Hepatocyte (in vitro differentiated cells): Measurements from ENCODE around the gene NFATC4. TPM values are rescaled to one million over a fixed set of nuclear protein-coding genes. Genes with fewer than 3 reads are reported as not detected.
A peak's percentile ranks its signal among the peaks of the same experiment; 100 is the strongest.
"Not testable (repeated sequence)": the region's sequence is repeated elsewhere in the genome, so short reads cannot be mapped to it uniquely, and the experiment has no call there.

ENCODE experiments used
- DNase-seq: peaks from one replicate; pipeline ENCODE4 v3.0.0-alpha.2; 2016; ENCODE audit warnings: low spot score
- H2AFZ ChIP-seq: fragments of 200-600 bp; sonication (generic); 2 replicates; pipeline ENCODE4 v1.6.0; 2016; ENCODE audit warnings: antibody characterized with exemption, mild to moderate bottlenecking
- H3K27ac ChIP-seq: fragments of 200-600 bp; sonication (generic); 2 replicates; pipeline ENCODE4 v1.5.1; 2016; ENCODE audit warnings: mild to moderate bottlenecking
- H3K27me3 ChIP-seq: fragments of 200-600 bp; sonication (generic); 2 replicates; pipeline ENCODE4 v1.6.1; 2016
- H3K36me3 ChIP-seq: fragments of 200-600 bp; sonication (generic); replicated peaks from 2 replicates; pipeline ENCODE4 v1.5.1; 2016; ENCODE audit warnings: low read depth; ENCODE audit not compliant: insufficient read depth
- H3K4me1 ChIP-seq: fragments of 200-600 bp; sonication (generic); 2 replicates; pipeline ENCODE4 v1.5.1; 2016; ENCODE audit warnings: mild to moderate bottlenecking, moderate library complexity; ENCODE audit not compliant: insufficient read depth
- H3K4me2 ChIP-seq: fragments of 200-600 bp; sonication (generic); 2 replicates; pipeline ENCODE4 v1.6.0; 2016
- H3K4me3 ChIP-seq: fragments of 200-600 bp; sonication (generic); 2 replicates; pipeline ENCODE4 v1.5.1; 2016; ENCODE audit warnings: mild to moderate bottlenecking
- H3K79me2 ChIP-seq: fragments of 200-600 bp; sonication (generic); 2 replicates; pipeline ENCODE4 v1.6.0; 2017; ENCODE audit warnings: mild to moderate bottlenecking
- H3K9me2 ChIP-seq: fragments of 200-600 bp; sonication (generic); replicated peaks from 2 replicates; pipeline ENCODE4 v1.6.0; 2017; ENCODE audit warnings: mild to moderate bottlenecking; ENCODE audit not compliant: insufficient read depth
- H3K9me3 ChIP-seq: fragments of 200-600 bp; sonication (generic); 2 replicates; pipeline ENCODE4 v1.5.1; 2016; ENCODE audit warnings: low read depth, mild to moderate bottlenecking
- H4K20me1 ChIP-seq: fragments of 200-600 bp; sonication (generic); 2 replicates; pipeline ENCODE4 v1.6.0; 2016; ENCODE audit warnings: mild to moderate bottlenecking; ENCODE audit not compliant: insufficient read depth, poor library complexity, severe bottlenecking
- CTCF ChIP-seq: fragments of 200-600 bp; sonication (generic); IDR thresholded peaks from 2 replicates; pipeline ENCODE4 v1.5.1; 2016; ENCODE audit warnings: antibody characterized with exemption, mild to moderate bottlenecking; ENCODE audit not compliant: poor library complexity
- EZH2 ChIP-seq: fragments of 200-600 bp; sonication (generic); IDR thresholded peaks from 2 replicates; pipeline ENCODE4 v1.6.1; 2016; ENCODE audit warnings: antibody characterized with exemption, mild to moderate bottlenecking, borderline replicate concordance
- EZH2phosphoT487 ChIP-seq: fragments of 200-600 bp; sonication (generic); IDR thresholded peaks from one replicate; pipeline ENCODE4 v1.6.1; 2018; ENCODE audit warnings: antibody characterized with exemption, mild to moderate bottlenecking, low read depth, moderate library complexity; ENCODE audit not compliant: unreplicated experiment, severe bottlenecking
- WGBS: methylation state at CpG from one replicate; pipeline ENCODE4 v1.1.6; 2016; ENCODE audit warnings: low lambda C conversion rate; ENCODE audit errors: missing lambda C conversion rate; 5-methylcytosine and 5-hydroxymethylcytosine counted together
- polyA plus RNA-seq: library from polyadenylated mRNA; unstranded; fragments of >200 nt; fragmentation: Nextera tagmentation; extraction: Ambion mirVana; gene quantifications from 2 replicates; pipeline ENCODE4 v1.2.1, GENCODE V29; 2016
- total RNA-seq: library from RNA; depleted of rRNA; stranded (reverse); fragments of >200 nt; gene quantifications from 2 replicates; pipeline ENCODE4 v1.2.3, GENCODE V29; 2014

Gene NFATC4
- total and polyA plus RNA-seq, 2 experiments from 2014 or later = 37.8 to 68.8 TPM

- no peaks in the 10 kb centered on the region for H3K9me3 ChIP-seq
- H3K9me2 ChIP-seq = no peaks in the 10 kb centered on the region
- H3K27me3 ChIP-seq = no peaks in the 10 kb centered on the region
- H3K4me3 ChIP-seq = no peak overlapping the region
- H2AFZ ChIP-seq = no peak overlapping the region
- peaks cover under 1% of the 10 kb centered on the region for H3K4me1 ChIP-seq
- no peaks in the 10 kb centered on the region for H3K36me3 ChIP-seq
- H4K20me1 ChIP-seq = no peaks in the 10 kb centered on the region
- no peak overlapping the region for H3K4me2 ChIP-seq
- DNase-seq = no peak
- no peaks in the 10 kb centered on the region for H3K79me2 ChIP-seq
- no peak overlapping the region for H3K27ac ChIP-seq
- 77% methylated on average over 2 of the region's 2 CpGs for WGBS
- TF ChIP-seq EZH2 (no peak), EZH2phosphoT487 (no peak), CTCF (no peak)
Measured at GRCh38 chr14:24327303-24327702, 40.7 kb upstream of the NFATC4 start.

DNA sequence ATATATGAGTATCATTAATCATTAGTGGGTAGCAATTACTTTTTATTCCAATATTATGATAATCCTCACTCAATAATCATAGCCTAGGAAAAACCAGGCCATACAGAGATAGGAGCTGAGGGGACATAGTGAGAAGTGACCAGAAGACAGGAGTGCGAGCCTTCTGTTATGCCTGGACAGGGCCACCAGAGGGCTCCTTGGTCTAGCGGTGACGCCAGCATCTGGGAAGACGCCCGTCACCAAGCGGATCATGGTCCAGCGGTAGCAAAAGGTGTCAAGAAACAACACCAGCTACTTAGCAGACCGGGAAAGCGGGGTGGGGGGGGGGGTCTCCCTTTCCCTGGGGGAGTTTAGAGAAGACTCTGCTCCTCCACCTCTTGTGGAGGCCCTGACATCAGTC lies 40.1 kb upstream of the NFATC4 start:
- not testable (repeated sequence) for H3K36me3 ChIP-seq, H3K4me2 ChIP-seq, H3K9me2 ChIP-seq, H3K4me3 ChIP-seq, H3K79me2 ChIP-seq, H3K9me3 ChIP-seq, H3K4me1 ChIP-seq, H3K27ac ChIP-seq, H2AFZ ChIP-seq, H4K20me1 ChIP-seq, H3K27me3 ChIP-seq, DNase-seq
- TF ChIP-seq CTCF = peak; percentile 63
- 8% methylated on average over 9 of the region's 9 CpGs for WGBS

DNA sequence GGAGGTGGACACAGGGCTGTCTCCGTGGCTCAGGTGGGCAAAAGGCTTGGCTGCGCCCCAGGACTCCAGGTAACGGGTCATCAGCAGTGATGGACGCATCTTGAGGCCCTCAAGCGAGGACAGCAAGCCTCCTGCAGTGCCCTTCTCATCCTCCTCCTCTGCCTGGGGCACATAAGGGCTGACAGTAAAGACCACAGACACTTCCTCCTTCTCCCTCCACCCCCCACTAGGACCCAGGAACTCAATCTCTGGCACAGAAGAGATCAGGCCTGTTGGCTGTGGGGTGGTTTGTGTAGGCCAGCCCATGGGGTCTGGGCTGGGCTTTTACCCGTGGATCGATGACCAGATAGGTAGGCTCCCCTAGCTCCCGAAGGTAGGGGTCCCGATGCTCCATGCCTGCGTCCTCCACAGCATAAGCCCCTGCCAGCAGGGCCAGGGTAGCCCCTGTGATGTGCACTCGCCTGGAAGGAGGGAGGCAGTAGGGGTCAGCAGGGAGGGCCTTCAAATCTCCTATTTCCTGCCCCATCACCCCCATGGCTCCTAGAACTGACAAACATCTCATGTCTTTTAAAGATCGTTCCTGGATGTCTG lies 38.8 kb upstream of the NFATC4 start:
- H3K79me2 ChIP-seq = no peaks in the 10 kb centered on the region
- H3K9me3 ChIP-seq = no peaks in the 10 kb centered on the region
- no peak overlapping the region for H3K4me3 ChIP-seq
- TF ChIP-seq EZH2phosphoT487 (no peak), EZH2 (no peak), CTCF (no peak)
- no peak overlapping the region for H3K27ac ChIP-seq
- 86% methylated on average over 12 of the region's 12 CpGs for WGBS
- H3K27me3 ChIP-seq = peaks cover 10% of the 10 kb centered on the region
- H3K4me1 ChIP-seq = peaks cover 18% of the 10 kb centered on the region
- no peaks in the 10 kb centered on the region for H3K9me2 ChIP-seq
- no peak for DNase-seq
- H3K4me2 ChIP-seq = no peak overlapping the region
- H2AFZ ChIP-seq = no peak overlapping the region
- no peaks in the 10 kb centered on the region for H3K36me3 ChIP-seq
- no peaks in the 10 kb centered on the region for H4K20me1 ChIP-seq

DNA sequence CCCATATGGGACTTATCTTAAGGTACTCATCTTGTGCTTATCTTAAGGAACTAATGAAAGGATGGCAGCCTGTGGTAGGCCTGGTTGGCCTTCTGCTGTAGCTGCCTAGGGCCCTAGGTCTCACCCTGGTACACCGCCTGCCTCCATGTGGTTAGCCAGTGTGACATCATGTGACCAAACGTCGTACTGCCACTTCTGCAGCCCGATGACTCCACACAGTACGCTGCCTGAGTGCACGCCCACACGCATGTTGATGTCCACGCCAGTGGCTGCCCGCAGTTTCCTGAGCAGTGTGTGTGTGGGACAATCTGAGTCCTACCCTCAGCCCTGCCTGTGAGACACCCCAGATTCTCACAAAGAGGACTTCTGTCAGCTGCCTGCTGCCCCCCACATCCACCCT lies 38.2 kb upstream of the NFATC4 start:
- Histone ChIP-seq H2AFZ (no peak overlapping the region), H3K27me3 (peaks cover 15% of the 10 kb centered on the region), H3K79me2 (no peaks in the 10 kb centered on the region), H3K4me1 (peaks cover 24% of the 10 kb centered on the region), H3K9me2 (no peaks in the 10 kb centered on the region), H3K36me3 (no peaks in the 10 kb centered on the region), H3K9me3 (no peaks in the 10 kb centered on the region), H3K4me2 (no peak overlapping the region), H4K20me1 (no peaks in the 10 kb centered on the region), H3K27ac (no peak overlapping the region), H3K4me3 (no peak overlapping the region)
- TF ChIP-seq EZH2phosphoT487 (no peak), EZH2 (no peak), CTCF (no peak)
- 87% methylated on average over 9 of the region's 9 CpGs for WGBS
- no peak for DNase-seq
